ENCODE measurements around the gene TM6SF1. TPM values are rescaled to one million over a fixed set of nuclear protein-coding genes. Genes with fewer than 3 reads are reported as not detected.

TM6SF1 gene
- total RNA-seq, 1 donor from 2014 or later = 12.4 TPM

GRCh38 chr15:83170474-83171165, 63.2 kb downstream of the TM6SF1 start:
- DNase-seq (ENCODE audit: low spot score) = no peak

GRCh38 chr15:83174891-83175290, 67.4 kb downstream of the TM6SF1 start:
- no peak for DNase-seq (ENCODE audit: low spot score)

GRCh38 chr15:83178390-83178789, 70.9 kb downstream of the TM6SF1 start:
- no peak for DNase-seq (ENCODE audit: low spot score)

- DNase-seq (ENCODE audit: low spot score) = no peak
Measured at GRCh38 chr15:83178869-83179325, 71.5 kb downstream of the TM6SF1 start.

- DNase-seq (ENCODE audit: low spot score) = no peak
Measured at GRCh38 chr15:83185561-83185960, 78.1 kb downstream of the TM6SF1 start.

Small RNAs within 50 kb of the gene (microRNA-seq; reads per million reads assigned to microRNA genes)
- not detected for gene MIR4515 (ENCODE audit: borderline number of aligned reads)

Other genes with a start within 250 kb of the TM6SF1 start
- 2.9 TPM for gene HOMER2, start 154.9 kb upstream of the TM6SF1 start, total RNA-seq
- 14.1 TPM for gene RAMAC, start 121.4 kb upstream of the TM6SF1 start, total RNA-seq
- 21.5 TPM for gene C15orf40, start 96.0 kb upstream of the TM6SF1 start, total RNA-seq
- gene BTBD1, start 40.4 kb upstream of the TM6SF1 start, total RNA-seq = 49.0 TPM
- 31.2 TPM for gene HDGFL3, start 100.2 kb downstream of the TM6SF1 start, total RNA-seq
- 0.42 TPM for gene BNC1, start 177.0 kb downstream of the TM6SF1 start, total RNA-seq